GM10266 (cell line): ENCODE measurements around the gene TNS4.

ENCODE experiments used
- DNase-seq: peaks from one replicate; pipeline ENCODE4 v3.0.0; 2012; ENCODE audit errors: extremely low spot score
- TF ChIP-seq, protein P1 (sequence below): IDR thresholded peaks from 2 replicates; pipeline ENCODE4 v1.5.1; 2012; ENCODE audit warnings: mild to moderate bottlenecking, low read depth; ENCODE audit not compliant: control insufficient read depth, insufficient read depth; ENCODE audit errors: missing control alignments

The TNS4 gene

DNA sequence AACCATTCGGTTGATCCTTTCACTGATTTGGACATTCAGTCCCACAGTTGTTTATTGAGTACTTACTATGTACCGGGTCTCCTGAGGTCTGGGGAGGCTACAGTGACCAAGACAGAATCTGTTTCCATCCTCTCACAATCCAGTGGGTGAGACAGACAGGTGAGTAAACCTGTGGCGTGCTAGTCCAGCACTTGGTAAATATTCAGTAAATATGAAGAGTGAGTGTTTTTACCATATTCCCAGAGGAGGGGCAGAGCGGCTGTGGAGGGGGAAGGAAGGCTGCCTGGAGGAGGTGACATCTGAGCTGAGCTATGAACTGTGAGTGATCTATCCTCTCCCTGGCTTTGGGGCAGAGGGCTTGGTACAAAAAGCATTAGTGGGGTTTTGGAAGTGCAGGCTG is 32.5 kb upstream of the TNS4 start:
- DNase-seq: no peak
- TF ChIP-seq, protein P1, sequence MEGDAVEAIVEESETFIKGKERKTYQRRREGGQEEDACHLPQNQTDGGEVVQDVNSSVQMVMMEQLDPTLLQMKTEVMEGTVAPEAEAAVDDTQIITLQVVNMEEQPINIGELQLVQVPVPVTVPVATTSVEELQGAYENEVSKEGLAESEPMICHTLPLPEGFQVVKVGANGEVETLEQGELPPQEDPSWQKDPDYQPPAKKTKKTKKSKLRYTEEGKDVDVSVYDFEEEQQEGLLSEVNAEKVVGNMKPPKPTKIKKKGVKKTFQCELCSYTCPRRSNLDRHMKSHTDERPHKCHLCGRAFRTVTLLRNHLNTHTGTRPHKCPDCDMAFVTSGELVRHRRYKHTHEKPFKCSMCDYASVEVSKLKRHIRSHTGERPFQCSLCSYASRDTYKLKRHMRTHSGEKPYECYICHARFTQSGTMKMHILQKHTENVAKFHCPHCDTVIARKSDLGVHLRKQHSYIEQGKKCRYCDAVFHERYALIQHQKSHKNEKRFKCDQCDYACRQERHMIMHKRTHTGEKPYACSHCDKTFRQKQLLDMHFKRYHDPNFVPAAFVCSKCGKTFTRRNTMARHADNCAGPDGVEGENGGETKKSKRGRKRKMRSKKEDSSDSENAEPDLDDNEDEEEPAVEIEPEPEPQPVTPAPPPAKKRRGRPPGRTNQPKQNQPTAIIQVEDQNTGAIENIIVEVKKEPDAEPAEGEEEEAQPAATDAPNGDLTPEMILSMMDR: no peak

DNA sequence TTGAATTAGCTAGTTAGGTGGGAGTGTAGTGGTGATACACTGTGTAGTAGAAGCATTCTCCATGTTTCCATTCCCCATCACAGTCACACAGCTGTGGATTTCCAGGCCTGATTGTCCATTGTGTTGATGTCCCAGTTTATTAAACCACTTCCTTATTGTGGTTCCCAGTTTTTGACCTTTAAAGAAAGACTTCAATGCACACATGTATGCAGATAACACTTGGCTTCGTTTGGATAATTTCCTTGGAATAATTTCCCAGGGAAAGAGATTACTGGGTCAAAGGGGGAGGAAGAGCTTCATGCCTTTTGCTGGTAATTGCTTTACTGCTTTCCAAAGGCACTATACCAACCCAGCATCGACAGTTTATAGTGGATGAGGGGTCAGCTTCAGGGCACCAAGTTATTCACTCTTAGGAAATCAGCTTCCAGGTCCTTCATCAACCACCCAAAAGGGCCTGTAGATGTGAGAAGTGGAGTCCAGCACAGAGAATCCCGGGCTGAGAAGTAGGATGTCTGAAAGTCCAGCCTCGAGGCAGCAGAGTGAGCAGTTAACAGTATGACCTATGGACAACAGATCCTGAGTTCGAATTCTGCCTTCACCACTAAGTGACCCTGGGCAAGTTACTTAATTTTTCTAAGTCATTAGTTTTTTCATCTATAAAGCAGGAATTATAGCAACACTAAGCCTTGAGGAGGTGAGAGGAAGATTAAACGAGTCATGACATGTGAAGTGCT is 31.3 kb upstream of the TNS4 start:
- no peak for DNase-seq
- TF ChIP-seq, protein P1: no peak

DNA sequence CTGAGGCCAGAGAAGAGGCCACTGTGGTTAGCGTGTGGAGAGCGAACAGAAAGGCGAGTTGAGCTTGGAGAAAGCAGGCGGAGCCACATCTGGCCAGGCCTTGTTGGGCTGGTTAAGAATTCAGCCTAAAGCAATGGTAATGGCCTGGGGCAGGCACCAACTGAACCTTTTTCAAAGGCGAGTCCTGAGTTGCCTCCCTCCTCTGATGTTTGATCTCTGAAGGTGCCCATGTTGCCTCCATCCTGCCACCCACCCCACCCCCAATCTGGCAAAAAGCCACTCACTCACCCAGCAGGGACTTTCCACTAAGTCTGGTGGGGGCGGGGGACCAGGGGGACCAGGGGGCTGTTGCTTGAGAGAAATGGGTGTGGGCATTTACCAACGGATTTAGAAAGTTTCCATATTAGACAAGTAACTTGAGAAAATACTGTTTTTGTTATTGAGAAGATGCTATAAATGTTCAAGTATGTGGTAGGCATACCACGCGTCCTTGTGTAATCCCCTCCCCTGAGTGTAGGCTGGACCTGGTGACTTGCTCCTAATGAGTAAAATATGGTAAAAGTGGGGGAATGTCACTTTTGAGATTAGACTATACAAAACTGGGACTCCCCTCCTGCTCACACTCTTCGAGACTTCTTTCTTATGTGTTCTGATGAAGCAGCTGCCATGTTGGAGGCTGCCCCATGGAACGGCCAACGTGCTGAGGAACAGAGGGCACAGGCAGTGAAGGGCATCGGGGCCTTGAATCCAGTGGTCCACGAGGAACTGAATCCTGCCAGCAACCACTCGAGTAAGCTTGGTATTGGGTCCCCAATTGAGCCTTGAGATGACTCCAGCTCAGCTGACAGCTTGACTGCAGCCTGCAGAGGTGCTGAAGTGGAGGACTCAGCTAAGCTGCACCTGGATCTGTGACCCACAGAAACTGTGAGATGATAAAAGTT is 29.9 kb upstream of the TNS4 start:
- peak; percentile 55 for DNase-seq

DNA sequence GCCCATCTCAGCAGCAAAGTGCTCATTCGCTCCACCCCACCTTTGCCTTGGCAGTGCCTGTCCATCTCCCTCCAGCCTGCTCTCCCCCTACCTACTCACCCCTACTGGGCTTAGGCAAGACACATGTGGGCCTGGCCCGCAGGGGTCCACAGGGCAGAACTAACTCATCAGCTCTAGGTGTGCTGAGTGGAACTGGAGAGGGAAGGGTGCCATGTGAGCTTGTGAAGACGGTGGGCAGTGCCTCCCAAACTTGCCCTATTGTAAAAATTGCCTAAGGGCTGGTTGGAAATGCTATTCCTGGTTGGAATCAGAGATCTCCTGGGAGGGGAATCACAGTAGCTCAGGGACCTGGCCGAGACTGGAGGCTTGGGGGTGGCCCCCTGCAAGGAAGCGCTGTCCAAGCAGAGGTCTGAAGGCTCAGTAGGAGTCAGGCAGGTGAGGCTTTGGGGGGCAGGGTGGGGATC is 29.1 kb upstream of the TNS4 start:
- TF ChIP-seq, protein P1: no peak
- DNase-seq: no peak

More for the DNA sequence above, 29.9 kb upstream of the TNS4 start:
- TF ChIP-seq, protein P1: no peak

DNA sequence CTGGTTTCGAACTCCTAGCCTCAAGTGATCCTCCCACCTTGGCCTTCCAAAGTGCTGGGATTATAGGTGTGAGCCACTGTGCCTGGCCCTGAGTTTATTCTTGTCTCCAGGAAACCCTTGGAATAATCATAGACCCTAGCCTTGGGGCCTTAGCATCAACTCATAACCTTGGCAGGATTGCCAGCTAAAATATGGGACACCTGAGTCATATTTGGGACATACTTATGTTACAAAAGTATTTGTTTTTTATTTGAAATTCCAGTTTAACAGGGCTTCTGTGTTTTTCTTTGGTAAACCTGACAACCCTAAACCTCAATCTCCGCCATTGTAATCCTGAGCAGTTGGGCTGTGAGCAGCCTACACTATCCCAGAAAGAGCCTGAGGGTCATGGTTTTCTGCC is 28.6 kb upstream of the TNS4 start:
- no peak for DNase-seq
- TF ChIP-seq, protein P1: no peak

DNA sequence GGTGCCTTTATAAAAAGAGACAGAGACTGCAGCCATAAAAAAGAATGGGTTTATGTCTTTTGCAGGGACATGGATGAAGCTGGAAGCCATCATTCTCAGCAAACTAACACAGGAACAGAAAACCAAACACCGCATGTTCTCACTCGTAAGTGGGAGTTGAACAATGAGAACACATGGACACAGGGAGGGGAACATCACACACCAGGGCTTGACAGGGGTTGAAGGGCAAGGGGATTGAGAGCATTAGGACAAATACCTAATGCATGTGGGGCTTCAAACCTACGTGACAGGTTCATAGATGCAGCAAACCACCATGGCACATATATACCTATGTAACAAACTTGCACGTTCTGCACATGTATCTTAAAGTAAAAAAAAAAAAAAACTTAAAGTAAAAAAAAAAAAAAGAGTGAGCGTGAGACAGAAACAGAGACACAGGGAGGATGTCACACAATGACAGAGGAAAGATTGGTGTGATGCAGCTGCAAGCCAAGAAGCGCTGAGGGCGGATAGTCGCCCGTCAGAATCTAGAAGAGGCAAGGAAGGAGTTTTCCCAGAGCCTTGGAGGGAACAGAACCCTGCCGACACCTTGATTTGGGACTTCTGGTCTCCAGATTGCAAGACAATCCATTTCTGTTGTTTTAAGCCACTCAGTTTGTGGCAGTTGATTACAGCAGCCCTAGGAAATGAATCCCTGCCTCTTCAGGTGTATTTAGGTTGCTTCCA is 27.4 kb upstream of the TNS4 start:
- no peak for DNase-seq
- TF ChIP-seq, protein P1: no peak

DNA sequence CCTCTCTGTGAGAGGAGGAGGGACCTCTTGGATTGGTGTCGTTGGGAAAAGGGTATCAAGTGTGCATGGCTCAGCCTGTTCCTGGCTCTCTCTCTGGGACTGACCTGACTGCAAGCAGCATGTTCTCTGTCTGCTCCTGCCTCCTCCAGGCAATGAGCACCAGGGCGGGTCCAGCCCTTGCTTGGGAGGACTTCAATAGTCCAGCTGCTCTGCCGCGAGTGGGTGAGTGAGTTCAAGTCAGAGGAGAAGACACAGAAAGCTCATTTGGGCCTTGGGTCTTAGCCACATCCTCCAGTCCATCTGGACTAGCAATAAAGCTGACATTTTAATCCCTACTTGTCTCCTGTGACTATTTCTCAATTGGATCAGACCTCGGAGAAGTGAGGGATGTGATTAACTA is 25.2 kb upstream of the TNS4 start:
- TF ChIP-seq, protein P1: no peak
- DNase-seq: no peak
